DMS153 treated with DMSO at 0.1 percent for 48 hours (cell line): Measurements from ENCODE around the gene CIRBP.

Experiments used
- DNase-seq: peaks from one replicate; lab custom pipeline; 2025; ENCODE audit not compliant: unreplicated experiment; lab: John Stamatoyannopoulos, UW

Gene CIRBP

DNA sequence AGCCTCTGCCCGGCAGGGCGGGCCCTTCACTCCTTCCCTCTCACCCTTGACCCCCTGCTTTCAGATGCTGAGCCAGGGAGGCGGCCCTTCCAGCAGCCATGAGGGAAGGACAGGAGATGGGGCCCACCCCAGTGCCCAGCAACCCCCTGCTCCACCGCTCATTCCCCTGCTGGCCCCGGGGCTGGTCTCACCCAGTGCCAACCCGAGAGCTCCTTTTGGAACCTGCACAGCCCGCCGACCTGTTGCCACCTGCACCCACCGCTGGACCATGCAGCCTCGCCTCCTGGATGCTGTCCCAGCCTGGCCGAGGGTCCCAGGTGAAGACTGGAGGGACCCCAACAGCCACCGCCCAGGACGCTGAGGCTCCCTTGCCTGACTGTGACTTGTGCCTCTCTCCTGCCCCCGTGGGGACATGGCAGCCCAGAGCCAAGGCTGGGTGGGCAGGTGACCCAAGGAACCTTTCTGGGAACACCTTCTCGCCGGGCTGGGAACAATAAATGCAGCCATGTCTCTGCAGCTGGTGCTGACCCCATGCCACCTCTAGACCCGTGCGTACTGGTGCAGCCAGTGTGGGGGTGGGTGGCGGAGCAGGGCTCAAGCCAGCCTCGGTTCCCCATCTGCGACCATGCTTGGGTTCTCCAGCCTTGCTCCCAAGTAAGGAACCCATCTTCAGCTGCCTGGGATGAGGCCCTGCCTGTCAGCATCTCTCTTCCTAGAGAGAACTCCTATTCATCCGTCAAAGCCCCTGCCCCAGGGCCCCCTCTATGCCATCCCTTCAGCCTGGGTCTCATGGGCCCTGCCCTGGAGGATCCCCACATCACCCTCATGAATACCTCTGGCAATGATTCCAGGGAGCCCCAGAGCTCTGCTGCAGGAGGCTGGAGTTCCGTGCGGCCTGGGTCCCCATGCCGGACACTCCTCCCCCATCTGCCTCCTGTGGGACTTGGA lies 9.9 kb downstream of the CIRBP start:
- DNase-seq = no peak

DNA sequence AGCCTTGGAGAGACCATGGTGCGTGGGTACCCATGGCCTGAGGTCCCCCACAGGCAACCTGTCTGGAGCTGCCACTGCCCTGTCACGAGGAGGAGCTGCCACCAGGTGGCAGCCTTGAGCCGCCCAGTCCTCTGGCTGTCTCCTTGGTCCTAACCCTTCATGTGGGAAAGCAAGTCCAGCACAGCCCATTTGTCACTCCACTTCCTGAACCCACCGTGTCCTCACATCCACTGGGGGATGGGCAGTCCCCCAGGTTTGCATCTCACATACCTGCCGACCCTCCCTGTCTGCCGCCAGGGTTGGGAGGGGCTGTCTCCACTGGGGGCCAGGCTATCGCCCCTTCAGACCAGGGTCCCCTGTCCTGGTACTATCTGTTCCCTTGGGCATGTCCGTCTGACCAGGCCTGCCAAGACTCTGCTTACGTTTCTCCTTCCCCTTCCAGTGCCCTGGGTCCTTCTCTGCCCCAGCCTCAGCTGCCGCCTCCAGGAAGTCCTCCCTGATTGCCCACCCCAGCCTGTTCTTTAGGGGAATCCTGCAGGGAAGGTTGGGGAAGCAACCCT lies 10.7 kb downstream of the CIRBP start:
- DNase-seq = no peak

DNA sequence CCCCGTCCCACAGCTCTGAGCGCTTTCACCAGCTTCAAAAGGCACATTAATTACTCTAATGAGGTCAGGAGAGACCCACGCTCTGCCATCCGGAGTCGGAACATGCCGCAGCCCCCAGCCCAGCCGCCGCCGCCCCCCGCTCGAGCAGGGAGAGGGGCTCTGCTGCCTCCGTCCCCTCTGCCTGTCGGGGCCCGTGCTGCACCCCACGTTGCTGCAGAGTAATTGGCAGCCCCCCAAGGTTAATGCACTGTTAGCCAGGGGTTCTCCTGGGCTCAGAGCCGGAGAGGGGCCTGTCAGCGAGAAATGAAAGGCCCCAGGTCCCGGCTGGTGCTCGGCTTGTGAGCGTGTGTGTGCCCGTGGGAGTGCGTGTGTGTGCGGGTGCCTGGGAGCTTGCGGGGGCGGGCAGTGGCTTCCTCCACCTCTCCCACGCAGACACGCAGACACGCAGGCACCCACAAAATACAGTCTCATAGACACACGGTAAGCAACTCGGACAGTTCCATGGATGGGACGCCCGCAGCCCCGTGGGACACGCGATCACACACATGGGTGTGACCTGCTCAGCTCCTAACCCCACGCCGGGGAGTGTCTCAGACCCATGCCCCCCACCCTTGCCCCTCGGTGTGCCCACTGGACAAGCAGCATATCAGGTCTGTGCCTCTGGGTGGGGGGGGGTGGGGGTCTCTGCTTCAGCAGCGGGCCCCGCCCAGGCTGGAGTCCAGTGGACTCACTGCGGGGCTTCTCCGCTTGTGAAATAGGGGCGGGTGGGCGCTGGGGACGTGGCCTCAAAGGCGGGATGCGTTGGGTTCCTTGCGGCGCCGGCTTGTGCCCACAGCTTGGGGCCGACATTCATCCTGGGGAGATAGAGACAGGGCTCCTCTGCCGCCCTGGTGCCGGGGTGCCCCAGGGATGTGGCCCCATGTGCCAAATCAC lies 11.8 kb downstream of the CIRBP start:
- DNase-seq = no peak

DNA sequence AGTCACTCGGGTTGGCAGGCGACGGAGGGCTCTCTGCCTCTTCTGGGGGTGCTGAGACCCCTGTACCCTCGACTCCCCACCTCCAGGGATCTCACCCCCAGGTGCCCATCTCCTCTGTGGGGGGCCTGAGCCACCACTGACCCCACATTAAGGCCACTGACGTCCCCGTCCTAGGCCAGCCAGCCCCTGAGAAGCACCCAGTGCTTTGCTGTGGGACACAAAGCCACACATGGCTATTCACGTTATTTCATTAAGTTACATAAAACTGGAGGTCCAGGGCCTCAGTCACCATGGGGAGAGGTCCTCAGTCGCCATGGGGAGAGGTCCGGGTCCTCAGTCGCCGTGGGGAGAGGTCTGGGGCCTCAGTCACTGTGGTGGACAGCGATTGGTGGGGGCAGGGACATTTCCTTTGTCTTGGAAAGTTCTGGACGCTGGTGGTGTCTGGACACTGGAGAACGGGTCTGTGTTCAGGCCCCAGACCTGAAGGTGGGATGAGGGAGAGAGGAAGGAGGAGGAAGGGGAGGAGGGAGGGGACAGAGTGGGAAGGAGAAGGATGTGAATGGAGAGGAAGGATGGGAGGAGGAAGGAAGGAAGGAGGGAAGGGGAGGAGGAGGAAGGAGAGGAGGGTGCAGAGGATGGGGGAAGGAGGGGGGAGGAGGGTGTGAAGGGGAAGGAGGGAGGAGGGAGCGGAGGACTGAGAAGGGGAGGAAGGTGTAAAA lies 12.6 kb downstream of the CIRBP start:
- DNase-seq = no peak

DNA sequence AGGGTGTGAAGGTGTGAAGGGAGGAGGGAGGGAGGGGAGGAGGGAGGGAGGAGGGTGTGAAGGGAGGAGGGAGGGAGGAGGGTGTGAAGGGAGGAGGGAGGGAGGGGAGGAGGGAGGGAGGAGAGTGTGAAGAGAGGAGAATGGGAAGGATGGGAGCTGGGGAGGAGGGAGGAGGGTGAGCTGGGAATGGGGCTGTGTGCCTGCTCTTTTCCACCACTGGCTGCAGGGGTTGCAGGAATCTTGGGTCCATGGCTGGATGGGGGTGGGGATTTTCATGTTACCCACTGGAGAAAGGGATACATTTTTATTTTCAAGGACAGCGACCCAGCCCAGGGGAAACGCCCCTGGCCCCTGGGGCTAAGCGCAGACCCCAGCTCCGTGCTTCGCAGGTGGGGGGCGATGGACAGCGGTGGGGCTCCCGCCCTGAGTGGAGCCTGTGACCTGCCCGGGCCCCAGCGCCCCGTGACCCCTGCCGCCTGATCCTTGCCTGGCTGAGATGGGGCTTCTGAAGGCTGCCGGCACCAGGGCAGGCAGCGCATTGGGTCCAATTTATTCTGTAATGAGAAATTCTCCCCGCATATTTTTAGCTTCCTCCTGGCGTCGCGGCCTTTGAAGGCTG lies 13.6 kb downstream of the CIRBP start:
- DNase-seq = no peak

DNA sequence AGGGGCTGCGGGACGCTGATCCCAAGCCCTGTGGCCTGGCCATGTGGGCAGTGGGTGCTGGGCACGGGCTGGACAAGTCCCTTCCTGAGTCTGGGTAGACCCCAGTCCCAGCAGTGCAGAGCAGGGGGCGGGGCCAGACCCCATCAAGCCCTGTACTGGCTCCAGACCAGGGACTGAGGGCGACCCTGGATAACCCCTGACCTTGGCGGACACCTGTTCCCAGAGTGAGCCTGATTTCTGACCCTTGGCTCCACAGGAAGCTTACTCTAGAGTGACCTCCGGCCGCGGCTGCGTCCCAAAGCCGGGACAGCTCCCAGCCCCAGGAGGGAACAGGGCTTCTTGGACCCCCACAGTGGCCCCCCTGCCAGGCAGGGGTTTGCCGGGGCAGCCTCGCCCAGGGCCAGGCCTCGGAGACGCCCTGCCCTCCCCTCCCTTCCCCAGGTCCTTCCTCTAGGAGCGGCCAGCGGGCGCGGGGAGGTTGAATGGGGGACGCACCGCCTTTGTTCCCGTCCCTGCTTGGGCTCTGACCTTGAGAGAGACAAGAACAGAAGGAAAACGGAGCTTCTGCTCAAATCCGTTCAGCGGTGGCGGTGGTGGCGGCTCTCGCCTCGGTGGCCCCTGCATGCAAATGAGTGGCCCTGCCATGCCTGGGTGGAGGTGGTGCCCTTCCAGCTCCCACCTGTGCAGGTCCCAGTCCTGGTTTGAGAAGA lies 14.2 kb downstream of the CIRBP start:
- no peak for DNase-seq

DNA sequence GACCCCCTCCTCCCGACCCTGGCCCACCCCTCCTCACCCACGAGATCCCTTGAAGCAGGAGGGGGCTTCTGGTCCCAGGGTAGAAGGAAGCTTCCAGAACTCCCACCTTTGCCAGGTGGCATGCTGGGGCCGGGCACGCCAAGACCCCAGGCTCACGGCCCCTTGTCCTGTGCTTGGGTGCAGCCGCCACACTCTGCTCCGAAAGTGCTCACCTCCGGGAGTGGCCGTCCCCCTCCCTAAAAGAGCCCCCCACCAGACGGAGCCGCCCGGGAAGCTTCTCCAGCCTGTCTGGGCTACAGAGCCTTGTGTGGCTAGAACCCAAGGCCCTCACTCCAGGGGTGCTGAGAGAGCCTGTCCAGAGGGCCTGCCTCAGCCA lies 14.8 kb downstream of the CIRBP start:
- DNase-seq = no peak

DNA sequence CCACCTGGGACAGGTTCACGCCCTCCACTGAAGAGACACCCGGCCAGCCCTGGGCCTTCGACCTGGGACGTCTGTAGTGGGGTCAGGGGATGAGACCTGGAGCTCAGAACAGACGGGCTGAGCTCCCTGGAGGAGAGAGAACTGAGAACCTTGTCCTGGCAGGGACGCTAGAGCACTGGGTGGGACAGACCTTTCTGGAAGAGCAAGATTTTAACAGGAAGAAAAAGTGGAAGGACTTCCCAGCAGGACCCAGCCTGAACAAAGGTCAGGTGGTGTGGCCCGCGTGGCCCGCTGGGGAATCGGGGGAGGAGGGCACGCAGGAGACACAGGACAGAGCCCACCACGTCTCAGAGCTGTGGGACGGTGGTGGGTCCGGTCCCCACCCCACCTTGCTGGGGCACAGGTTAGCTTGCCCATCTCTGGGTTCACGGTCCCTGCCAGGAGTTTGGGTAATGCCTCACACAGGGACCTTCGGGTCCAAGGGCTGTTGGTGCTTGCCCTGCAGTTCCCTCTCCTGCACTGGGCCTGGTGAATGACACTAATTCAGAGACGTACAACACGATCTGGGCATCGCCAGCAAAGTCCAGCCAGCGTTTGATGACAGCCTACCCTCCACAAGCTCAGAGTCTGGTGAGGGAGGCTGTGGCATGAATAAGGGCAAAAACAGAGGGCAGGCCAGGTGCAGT lies 15.3 kb downstream of the CIRBP start:
- DNase-seq = no peak

DNA sequence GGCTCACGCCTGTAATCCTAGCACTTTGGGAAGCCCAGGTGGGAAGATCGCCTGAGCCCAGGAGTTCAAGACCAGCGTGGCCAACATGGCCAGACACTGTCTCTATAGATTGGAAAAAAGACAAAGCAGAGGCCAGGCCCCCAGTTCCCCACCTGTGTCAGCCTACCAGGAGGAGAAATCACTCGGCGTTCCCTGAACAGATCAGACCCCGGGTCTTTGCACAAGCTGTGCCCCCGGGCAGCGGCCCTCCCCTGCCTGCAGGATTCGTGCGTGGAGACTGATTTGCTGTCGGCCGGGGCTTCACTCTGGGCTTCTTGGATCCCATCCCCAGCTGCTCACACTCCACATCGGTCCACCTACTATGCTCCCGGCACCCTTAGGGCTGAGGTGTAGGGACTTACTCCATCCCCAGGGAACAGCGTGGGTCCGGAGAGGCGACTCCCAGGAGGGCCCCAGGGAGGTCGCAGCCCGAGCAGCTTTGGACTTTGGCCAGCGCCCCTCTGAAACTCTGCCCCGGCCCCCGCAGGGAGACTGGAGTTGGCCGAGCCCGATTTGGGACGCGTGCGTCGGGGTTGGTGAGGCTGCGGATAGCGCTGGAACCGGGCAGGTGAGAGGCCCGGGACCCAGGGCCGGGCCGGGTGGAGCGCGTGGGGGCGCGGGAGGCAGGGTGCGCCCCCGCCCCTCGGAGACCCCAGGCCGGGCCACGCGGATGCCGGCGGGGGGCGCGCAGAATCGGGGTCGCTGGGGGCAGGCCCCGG lies 16.0 kb downstream of the CIRBP start:
- DNase-seq = no peak

DNA sequence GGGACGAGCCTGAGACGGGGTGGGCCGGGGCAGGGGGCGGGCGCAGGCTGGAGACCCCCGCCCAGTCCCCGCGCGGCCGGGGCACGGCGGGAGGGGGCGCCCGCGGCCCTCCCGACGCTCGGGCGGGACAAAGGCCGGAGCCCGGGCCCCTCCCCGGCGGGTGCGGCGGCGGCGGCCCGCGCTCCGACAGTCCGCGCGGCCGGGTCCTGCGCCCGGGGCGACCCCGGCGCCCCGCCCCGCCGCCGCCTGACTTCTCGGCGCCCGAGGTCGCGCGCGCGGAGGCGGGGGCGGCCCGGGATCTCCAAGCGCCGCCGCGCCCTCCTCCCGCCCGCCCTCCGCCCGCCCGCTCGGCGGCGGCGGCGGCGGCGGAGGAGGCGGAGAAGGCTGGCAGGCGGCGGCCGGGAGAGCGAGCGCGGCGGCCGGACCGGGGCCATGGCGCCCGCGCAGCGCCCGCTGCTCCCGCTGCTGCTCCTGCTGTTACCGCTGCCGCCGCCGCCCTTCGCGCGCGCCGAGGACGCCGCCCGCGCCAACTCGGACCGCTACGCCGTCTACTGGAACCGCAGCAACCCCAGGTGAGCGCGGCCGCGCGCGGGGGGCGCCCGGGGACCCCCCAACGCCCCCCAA lies 16.7 kb downstream of the CIRBP start, which contains the start of gene EFNA2:
EFNA2 (plus strand) TSS at position 137 of the 624 bp plus-strand sequence; CDS start at position 433, 296 bp downstream.
- no peak for DNase-seq

DNA sequence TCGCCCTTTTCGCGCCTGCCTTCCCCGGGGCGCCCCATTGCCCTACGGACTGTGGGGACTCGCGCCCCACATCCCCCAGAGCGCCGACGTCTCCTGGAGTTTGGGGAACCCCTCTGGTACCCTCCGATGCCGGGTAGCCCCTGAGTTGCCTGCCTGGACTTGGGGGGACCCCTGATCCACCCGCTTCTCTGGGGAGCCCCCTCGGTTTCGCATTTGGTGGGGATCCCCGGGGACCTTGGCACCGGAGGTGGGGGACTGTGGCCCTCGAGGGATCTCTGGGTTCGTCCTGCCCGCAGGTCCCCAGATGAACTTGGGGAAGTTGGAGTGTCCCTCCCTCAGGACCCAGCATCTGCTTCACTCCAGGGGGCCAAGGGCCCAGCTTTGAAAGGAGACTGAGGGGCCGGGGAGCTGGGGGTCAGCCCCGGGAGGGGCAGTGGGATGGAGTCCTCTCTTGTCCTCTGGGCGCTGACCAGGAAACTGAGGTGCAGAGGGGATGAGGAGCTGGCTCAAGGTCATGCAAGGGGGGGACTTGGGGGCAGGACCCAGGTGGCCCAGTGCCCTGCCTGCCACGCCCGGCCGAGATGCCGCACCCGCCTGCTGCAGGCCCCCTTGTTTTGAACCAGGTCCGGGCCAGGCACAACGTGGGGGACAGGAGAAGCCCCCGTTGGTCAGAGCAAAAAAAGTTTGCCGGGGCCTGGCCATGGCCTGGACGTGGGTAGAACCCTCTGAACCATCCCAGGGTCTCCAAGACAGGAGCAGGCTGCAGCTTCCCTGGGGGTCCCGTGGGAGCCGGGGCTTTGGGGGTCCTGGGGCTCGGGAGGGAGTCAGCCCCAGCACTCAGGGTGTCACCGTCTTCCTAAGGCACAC lies 17.6 kb downstream of the CIRBP start:
- DNase-seq = no peak

DNA sequence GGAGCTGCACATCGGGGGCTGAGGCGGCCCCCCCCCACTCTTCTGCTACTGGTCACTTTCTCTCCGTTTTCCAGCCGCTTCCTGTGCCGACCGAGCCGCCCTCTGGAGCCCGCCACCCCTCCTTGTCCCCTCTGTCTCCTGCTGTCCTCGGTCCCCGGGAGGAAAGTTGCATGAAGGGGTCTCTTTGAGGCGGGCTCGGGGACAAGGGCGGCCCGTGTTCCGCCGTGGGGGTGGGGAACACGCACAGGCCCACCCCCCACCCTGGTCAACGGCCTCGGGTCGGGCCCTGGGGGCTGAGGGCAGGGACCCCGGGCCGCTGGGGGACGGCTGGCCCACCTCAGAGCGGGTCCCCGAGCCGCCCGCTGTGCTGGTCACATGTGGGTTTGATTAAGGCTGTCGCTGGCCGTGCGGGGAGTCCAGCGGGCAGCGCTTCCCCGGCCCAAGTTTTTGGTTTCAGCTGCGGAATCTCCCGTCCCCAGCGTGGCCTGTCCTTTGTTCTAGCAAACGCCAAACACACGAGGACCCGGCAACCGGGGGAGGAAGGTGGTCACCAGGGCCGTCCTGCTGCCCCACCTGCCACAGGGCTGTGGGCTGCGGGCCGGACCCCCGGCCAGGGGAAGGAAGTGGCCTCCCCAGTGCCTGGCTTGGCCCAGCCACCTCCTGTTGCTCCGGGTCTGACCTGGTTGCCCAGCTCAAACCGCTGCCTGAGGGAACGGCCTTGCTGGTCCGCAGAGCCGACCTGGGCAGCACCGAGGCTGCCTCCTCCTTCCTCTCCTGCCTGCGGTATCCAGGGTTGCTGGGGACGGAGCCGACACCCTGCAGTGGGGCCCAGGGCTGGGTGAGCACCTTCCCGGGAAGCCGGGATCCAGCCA lies 18.5 kb downstream of the CIRBP start:
- DNase-seq = no peak

DNA sequence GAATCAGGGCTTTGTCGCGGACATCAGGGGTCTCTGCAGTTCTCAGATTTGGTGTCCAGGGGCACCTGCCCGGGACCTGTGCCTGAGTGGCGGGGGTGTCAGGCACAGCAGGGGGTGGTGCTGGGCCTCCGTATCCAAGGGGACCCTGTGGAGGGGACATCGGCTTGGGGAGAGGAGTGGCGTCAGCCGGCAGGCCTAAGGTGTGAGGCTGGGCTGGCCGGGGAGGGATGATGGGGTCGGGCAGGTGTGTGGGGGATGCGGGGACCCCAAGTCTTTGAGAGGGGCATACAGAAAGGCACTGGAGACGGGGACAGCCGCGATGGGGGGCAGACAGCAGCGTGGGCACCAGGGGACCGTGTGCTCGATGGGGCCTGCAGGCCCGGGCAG lies 19.1 kb downstream of the CIRBP start:
- no peak for DNase-seq

DNA sequence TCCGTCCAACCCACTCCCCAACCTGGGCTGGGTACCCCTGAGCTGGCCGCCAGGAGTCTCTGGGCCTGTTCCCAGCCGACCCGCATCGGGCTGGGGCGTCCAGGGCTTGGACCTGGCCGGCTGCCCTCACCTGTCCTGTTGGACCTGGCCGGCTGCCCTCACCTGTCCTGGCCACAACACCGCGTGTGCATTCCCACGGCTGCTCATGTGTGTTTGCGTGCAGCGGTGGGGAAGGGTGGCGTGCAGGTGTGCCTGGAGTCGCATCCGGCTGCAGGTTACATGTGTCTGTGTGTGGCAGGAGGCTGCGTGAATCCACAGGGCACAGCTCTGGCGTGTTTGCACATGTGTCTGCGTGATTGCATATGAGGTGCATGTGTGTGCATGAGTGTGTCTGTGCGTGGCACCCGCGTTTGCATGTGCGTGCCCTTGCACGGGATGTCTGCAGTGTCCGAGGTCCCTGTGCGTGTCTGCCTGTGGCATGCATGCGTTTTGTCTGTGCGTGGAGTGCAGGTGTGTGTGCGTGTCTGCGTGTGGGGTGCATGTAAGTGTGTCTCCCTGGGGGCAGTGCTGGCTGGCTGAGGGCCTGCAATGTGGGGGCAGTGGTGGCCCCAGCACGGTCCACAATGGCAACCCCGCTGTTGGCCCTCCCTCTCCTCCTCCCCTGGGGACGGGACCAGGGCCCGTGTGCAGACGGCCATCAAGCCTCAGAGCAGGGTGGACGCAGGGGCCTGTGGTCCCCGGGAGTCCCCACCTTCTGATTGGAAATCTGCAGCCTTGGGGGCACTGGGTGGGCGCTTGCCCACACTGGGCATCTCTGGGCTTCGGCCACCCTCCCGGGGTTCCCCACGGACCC lies 19.9 kb downstream of the CIRBP start:
- DNase-seq = no peak

DNA sequence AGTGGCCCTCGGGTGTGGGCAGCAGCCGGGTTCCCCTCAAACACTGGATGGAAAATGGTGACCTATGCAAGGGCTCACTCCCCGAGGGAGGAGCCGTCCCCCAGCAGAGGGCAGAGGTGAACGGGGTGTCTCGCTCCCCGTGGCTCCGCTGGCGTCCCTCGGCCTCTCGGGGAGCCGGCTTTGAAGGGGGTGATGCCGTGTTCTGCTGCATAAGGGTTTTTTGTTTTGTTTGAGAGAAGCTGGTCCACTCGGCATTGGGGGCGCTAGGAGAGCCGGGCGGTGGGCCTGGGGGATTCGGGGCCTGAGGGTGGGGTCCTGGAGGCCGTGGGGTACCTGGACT lies 20.5 kb downstream of the CIRBP start:
- DNase-seq = no peak
